Endothelial cell (in vitro differentiated cells): Measurements from ENCODE around the gene OSBPL10. TPM values are rescaled to one million over a fixed set of nuclear protein-coding genes. Genes with fewer than 3 reads are reported as not detected.

Experiments
- DNase-seq: peaks from one replicate; pipeline ENCODE4 v3.0.0; 2021; ENCODE audit warnings: low spot score
- H3K27ac Mint-ChIP-seq: one replicate; pipeline ENCODE4 v1.8.0; 2021; ENCODE audit warnings: mixed read lengths, inconsistent platforms; ENCODE audit not compliant: unreplicated experiment
- H3K27me3 Mint-ChIP-seq: one replicate; pipeline ENCODE4 v1.8.0; 2021; ENCODE audit warnings: mild to moderate bottlenecking, moderate library complexity, mixed read lengths, inconsistent platforms; ENCODE audit not compliant: unreplicated experiment
- H3K36me3 Mint-ChIP-seq: one replicate; pipeline ENCODE4 v1.8.0; 2021; ENCODE audit warnings: mild to moderate bottlenecking, low read depth, mixed read lengths, inconsistent platforms; ENCODE audit not compliant: unreplicated experiment
- H3K4me1 Mint-ChIP-seq: one replicate; pipeline ENCODE4 v1.8.0; 2021; ENCODE audit warnings: mild to moderate bottlenecking, mixed read lengths, inconsistent platforms; ENCODE audit not compliant: unreplicated experiment
- H3K4me3 Mint-ChIP-seq: one replicate; pipeline ENCODE4 v1.8.0; 2021; ENCODE audit warnings: mild to moderate bottlenecking, mixed read lengths, inconsistent platforms; ENCODE audit not compliant: unreplicated experiment
- H3K9me3 Mint-ChIP-seq: one replicate; pipeline ENCODE4 v1.8.0; 2021; ENCODE audit warnings: mixed read lengths, inconsistent platforms; ENCODE audit not compliant: unreplicated experiment
- CTCF ChIP-seq: fragments of 200-600 bp; sonication (generic); IDR thresholded peaks from one replicate; pipeline ENCODE4 v1.5.0; 2021; ENCODE audit warnings: antibody characterized with exemption; ENCODE audit not compliant: unreplicated experiment
- total RNA-seq: library from RNA; stranded (reverse); fragmentation: NEBNext Ultra II Directional; extraction: Animal tissue kit (Norgen Biotek cat#: 25700); gene quantifications from one replicate; pipeline ENCODE4 v1.2.1, GENCODE V29; 2021; ENCODE audit not compliant: unreplicated experiment

OSBPL10 gene
- total RNA-seq, 1 donor from 2014 or later: 61.0 TPM

- no peaks in the 10 kb centered on the region for H3K36me3 Mint-ChIP-seq
- no peak for TF ChIP-seq CTCF
- H3K27ac Mint-ChIP-seq: no peak overlapping the region
- peaks cover 4% of the 10 kb centered on the region for H3K27me3 Mint-ChIP-seq
- no peak for DNase-seq
- no peaks in the 10 kb centered on the region for H3K9me3 Mint-ChIP-seq
- H3K4me3 Mint-ChIP-seq: no peak overlapping the region
- H3K4me1 Mint-ChIP-seq: peaks cover 24% of the 10 kb centered on the region
Observed at GRCh38 chr3:31946484-31947081, 34.5 kb downstream of the OSBPL10 start.

GRCh38 chr3:31945738-31946052, 35.4 kb downstream of the OSBPL10 start:
- H3K9me3 Mint-ChIP-seq: no peaks in the 10 kb centered on the region
- H3K36me3 Mint-ChIP-seq: no peaks in the 10 kb centered on the region
- no peak overlapping the region for H3K4me3 Mint-ChIP-seq
- peaks cover 4% of the 10 kb centered on the region for H3K27me3 Mint-ChIP-seq
- DNase-seq: no peak
- H3K27ac Mint-ChIP-seq: no peak overlapping the region
- peaks cover 24% of the 10 kb centered on the region for H3K4me1 Mint-ChIP-seq
- TF ChIP-seq CTCF: no peak

GRCh38 chr3:31943041-31943440, 38.0 kb downstream of the OSBPL10 start:
- Mint-ChIP-seq H3K9me3 (no peaks in the 10 kb centered on the region), H3K36me3 (no peaks in the 10 kb centered on the region), H3K4me1 (peaks cover 23% of the 10 kb centered on the region), H3K27ac (no peak overlapping the region), H3K4me3 (no peak overlapping the region), H3K27me3 (peaks cover 4% of the 10 kb centered on the region)
- TF ChIP-seq CTCF: no peak
- DNase-seq: no peak

GRCh38 chr3:31942446-31942845, 38.6 kb downstream of the OSBPL10 start:
- Mint-ChIP-seq H3K36me3 (no peaks in the 10 kb centered on the region), H3K9me3 (no peaks in the 10 kb centered on the region), H3K27me3 (peaks cover 4% of the 10 kb centered on the region), H3K4me3 (no peak overlapping the region), H3K27ac (no peak overlapping the region), H3K4me1 (peaks cover 17% of the 10 kb centered on the region)
- TF ChIP-seq CTCF: no peak
- no peak for DNase-seq

GRCh38 chr3:31937225-31937624, 43.8 kb downstream of the OSBPL10 start:
- H3K36me3 Mint-ChIP-seq: no peaks in the 10 kb centered on the region
- no peaks in the 10 kb centered on the region for H3K27me3 Mint-ChIP-seq
- no peak for DNase-seq
- H3K9me3 Mint-ChIP-seq: no peaks in the 10 kb centered on the region
- H3K4me3 Mint-ChIP-seq: no peak overlapping the region
- peaks cover 32% of the 10 kb centered on the region for H3K4me1 Mint-ChIP-seq
- no peak for TF ChIP-seq CTCF
- H3K27ac Mint-ChIP-seq: no peak overlapping the region
